Measurements from ENCODE around the gene ITPRID1. TPM values are rescaled to one million over a fixed set of nuclear protein-coding genes. Genes with fewer than 3 reads are reported as not detected.

Gene ITPRID1
- total and polyA plus RNA-seq, 2 of the 13 experiments (the other 11 are each of a cell fraction or from before 2014, with no cell fraction given) = not detected

- intact Hi-C loops (cut with micrococcal nuclease; ENCODE audit: unreplicated experiment) = loop anchor here (5.0 kb wide), 1 partner anchor 355 kb away; no protein-coding TSS in a partner anchor
- no peak overlapping the region for H2AFZ ChIP-seq (ENCODE audit: low read length)
- no peak overlapping the region for H3K27ac ChIP-seq (ENCODE audit: extremely low read length, insufficient read depth, low read length)
- H4K20me1 ChIP-seq (ENCODE audit: insufficient read depth, low read length) = no peaks in the 10 kb centered on the region
- no peak overlapping the region for H3K9ac ChIP-seq (ENCODE audit: insufficient read depth, low read depth, low read length)
- no peaks in the 10 kb centered on the region for H3K4me1 ChIP-seq (ENCODE audit: insufficient read depth, low read length)
- ChIA-PET POLR2A (no interaction called here), CTCF (ENCODE audit: low intra/inter-chr PET ratio, low total read pairs) (no interaction called here)
- DNase-seq (ENCODE audit: low spot score) (no peak), FAIRE-seq (no peak), ATAC-seq (no peak)
- H3K36me3 ChIP-seq (replicated peaks in 1 of 2; ENCODE audit: control insufficient read depth in 1 of 2, insufficient read depth in 2 of 2, low read length in 2 of 2) = no peaks in the 10 kb centered on the region
- H3K79me2 ChIP-seq (ENCODE audit: insufficient read depth, low read length) = no peaks in the 10 kb centered on the region
- H3K9me3 ChIP-seq (ENCODE audit: low read length) = no peaks in the 10 kb centered on the region
- no peaks in the 10 kb centered on the region for H3K27me3 ChIP-seq (ENCODE audit: control insufficient read depth in 1 of 2, insufficient read depth in 2 of 2, low read length in 2 of 2)
- in situ Hi-C loops (cut with HindIII; ENCODE audit: extremely low pct_ligation_motif_present, low pct_unique_long_range_greater_than_20kb) = loop anchor here (25.0 kb wide), 1 partner anchor 300 kb away; no protein-coding TSS in a partner anchor
- no peak overlapping the region for H3K4me2 ChIP-seq (ENCODE audit: low read depth, low read length)
- no peak for TF ChIP-seq XBP1 (CRISPR knock-in tag; IDR thresholded peaks at IDR 0.05)
- TF ChIP-seq ETV5 (CRISPR knock-in tag; IDR thresholded peaks at IDR 0.05; ENCODE audit: borderline replicate concordance) = no peak
- no peak overlapping the region for H3K4me3 ChIP-seq (replicated peaks in 1 of 3; ENCODE audit: insufficient read depth in 1 of 3, low read depth in 2 of 3, low read length in 3 of 3)
- BruUV-seq (replicated peaks) = no TSS peak
- 8% methylated on average over 6 of the region's 6 CpGs for WGBS (ENCODE audit: low lambda C conversion rate)
Observed at GRCh38 chr7:31487071-31487470, 26.8 kb upstream of the ITPRID1 start.

DNA sequence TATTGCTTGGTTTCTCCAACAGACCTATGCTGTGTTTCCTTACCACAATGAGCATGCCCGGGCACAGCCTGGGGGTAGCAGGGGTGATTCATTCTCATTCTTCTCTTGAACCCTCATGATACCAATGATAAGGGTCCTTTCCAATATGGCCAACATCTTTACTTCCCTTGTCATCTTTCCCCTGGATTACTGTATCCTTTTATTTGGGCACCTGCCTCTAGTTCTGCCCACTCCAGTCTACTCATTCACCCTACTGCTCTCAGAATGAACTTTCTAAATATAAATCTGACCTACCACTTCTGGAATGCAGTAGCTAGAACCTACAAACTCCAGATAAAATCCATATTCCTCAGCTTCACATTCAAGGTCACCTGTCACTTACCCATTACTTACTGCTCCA lies 26.4 kb upstream of the ITPRID1 start:
- no peak overlapping the region for H3K4me2 ChIP-seq (ENCODE audit: low read depth, low read length)
- no TSS peak for BruUV-seq (replicated peaks)
- DNase-seq (ENCODE audit: low spot score) (no peak), FAIRE-seq (no peak), ATAC-seq (no peak)
- no peak overlapping the region for H2AFZ ChIP-seq (ENCODE audit: low read length)
- intact Hi-C loops (cut with micrococcal nuclease; ENCODE audit: unreplicated experiment) (loop anchor here (5.0 kb wide), 1 partner anchor 355 kb away; no protein-coding TSS in a partner anchor), in situ Hi-C loops (cut with HindIII; ENCODE audit: extremely low pct_ligation_motif_present, low pct_unique_long_range_greater_than_20kb) (loop anchor here (25.0 kb wide), 1 partner anchor 300 kb away; no protein-coding TSS in a partner anchor)
- WGBS (ENCODE audit: low lambda C conversion rate) = 0% methylated on average over 1 of the region's 1 CpG
- H3K4me1 ChIP-seq (ENCODE audit: insufficient read depth, low read length) = no peaks in the 10 kb centered on the region
- no peaks in the 10 kb centered on the region for H3K36me3 ChIP-seq (replicated peaks in 1 of 2; ENCODE audit: control insufficient read depth in 1 of 2, insufficient read depth in 2 of 2, low read length in 2 of 2)
- TF ChIP-seq FLYWCH1 (CRISPR knock-in tag; IDR thresholded peaks at IDR 0.05) (no peak), ZNF674 (CRISPR knock-in tag; IDR thresholded peaks at IDR 0.05; ENCODE audit: low read depth) (no peak), ARNTL (CRISPR knock-in tag; IDR thresholded peaks at IDR 0.05) (no peak)
- no peak overlapping the region for H3K4me3 ChIP-seq (replicated peaks in 1 of 3; ENCODE audit: insufficient read depth in 1 of 3, low read depth in 2 of 3, low read length in 3 of 3)
- no peaks in the 10 kb centered on the region for H3K27me3 ChIP-seq (ENCODE audit: control insufficient read depth in 1 of 2, insufficient read depth in 2 of 2, low read length in 2 of 2)
- ChIA-PET CTCF (ENCODE audit: low intra/inter-chr PET ratio, low total read pairs) (interaction anchor here (2.3 kb wide), 1 partner anchor 352 kb away, joined by 11 read pairs; no protein-coding TSS in a partner anchor), POLR2A (no interaction called here)
- no peak overlapping the region for H3K9ac ChIP-seq (ENCODE audit: insufficient read depth, low read depth, low read length)
- no peaks in the 10 kb centered on the region for H4K20me1 ChIP-seq (ENCODE audit: insufficient read depth, low read length)
- H3K79me2 ChIP-seq (ENCODE audit: insufficient read depth, low read length) = no peaks in the 10 kb centered on the region
- H3K27ac ChIP-seq (ENCODE audit: extremely low read length, insufficient read depth, low read length) = no peak overlapping the region
- H3K9me3 ChIP-seq (ENCODE audit: low read length) = no peaks in the 10 kb centered on the region

All from HepG2 (cell line).